BLaER1 (cell line): ENCODE results near the gene HTR4.

Experiments used
- H3K27ac ChIP-seq: shearing (Covaris generic); formaldehyde crosslinking; 2 replicates; pipeline ENCODE4 v1.8.1; 2022
- H3K27me3 ChIP-seq: shearing (Covaris generic); formaldehyde crosslinking; 2 replicates; pipeline ENCODE4 v1.8.1; 2022
- H3K36me3 ChIP-seq: shearing (Covaris generic); formaldehyde crosslinking; 2 replicates; pipeline ENCODE4 v1.8.1; 2022
- H3K4me1 ChIP-seq: shearing (Covaris generic); formaldehyde crosslinking; 2 replicates; pipeline ENCODE4 v1.8.1; 2022
- H3K4me2 ChIP-seq: shearing (Covaris generic); formaldehyde crosslinking; 2 replicates; pipeline ENCODE4 v1.8.1; 2022
- H3K4me3 ChIP-seq: shearing (Covaris generic); formaldehyde crosslinking; 2 replicates; pipeline ENCODE4 v1.8.1; 2022
- H3K9ac ChIP-seq: shearing (Covaris generic); formaldehyde crosslinking; 2 replicates; pipeline ENCODE4 v1.8.1; 2022
- H3K9me3 ChIP-seq: shearing (Covaris generic); formaldehyde crosslinking; 2 replicates; pipeline ENCODE4 v1.8.1; 2022
- H4K20me1 ChIP-seq: shearing (Covaris generic); formaldehyde crosslinking; 2 replicates; pipeline ENCODE4 v1.8.1; 2022
- Cebpa-rat ChIP-seq: shearing (Covaris generic); IDR thresholded peaks from 2 replicates; pipeline ENCODE4 v1.8.1; 2022

The HTR4 gene

DNA sequence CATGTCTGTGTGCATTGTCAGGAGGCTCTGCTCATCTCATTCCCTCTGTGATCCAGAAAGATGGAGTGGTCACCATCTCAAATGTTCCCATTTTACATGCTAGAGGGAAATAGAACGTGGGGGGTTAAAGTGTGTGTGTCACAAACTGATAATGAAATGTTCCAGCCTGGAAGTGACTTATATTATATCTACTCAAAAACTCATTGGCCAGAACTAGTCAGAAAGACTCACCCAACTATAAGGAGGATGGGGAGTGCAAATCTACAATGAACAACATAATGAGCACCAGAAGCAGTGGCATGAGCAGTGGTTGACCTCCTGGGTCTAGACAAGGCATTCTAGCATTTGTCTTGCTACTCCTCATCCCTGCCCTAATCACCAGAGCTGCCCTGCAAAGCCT, 81.0 kb downstream of the HTR4 start:
- no peak overlapping the region for H3K27ac ChIP-seq
- H4K20me1 ChIP-seq = no peaks in the 10 kb centered on the region

DNA sequence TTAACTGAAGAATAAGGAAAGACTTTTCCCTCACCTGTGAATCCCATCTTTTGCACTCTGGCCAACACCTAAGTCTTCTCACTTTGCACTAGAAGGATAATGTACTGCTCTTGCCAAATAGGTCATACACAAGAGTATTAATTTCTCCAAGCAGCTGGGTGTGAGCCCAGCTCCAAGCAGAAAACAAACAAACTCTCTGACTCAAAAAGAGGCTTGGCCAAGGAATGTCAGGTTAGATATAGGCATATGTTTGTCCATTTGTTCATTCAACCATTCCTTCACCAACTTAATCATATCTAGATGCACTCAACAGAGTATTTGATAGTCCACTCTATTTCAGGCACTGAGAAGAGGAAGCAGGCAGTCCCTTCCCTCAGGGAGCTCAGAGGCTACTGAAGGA, 84.4 kb downstream of the HTR4 start:
- Histone ChIP-seq H3K4me2 (no peak overlapping the region), H3K9me3 (no peaks in the 10 kb centered on the region), H3K36me3 (no peaks in the 10 kb centered on the region), H4K20me1 (no peaks in the 10 kb centered on the region), H3K4me1 (no peaks in the 10 kb centered on the region), H3K4me3 (no peak overlapping the region), H3K27me3 (no peaks in the 10 kb centered on the region), H3K9ac (no peak overlapping the region), H3K27ac (no peak overlapping the region)
- TF ChIP-seq Cebpa-rat = no peak

More for the DNA sequence above, 81.0 kb downstream of the HTR4 start:
- no peaks in the 10 kb centered on the region for H3K27me3 ChIP-seq
- H3K4me3 ChIP-seq = no peak overlapping the region
- H3K9ac ChIP-seq = no peak overlapping the region
- H3K36me3 ChIP-seq = no peaks in the 10 kb centered on the region
- no peak for TF ChIP-seq Cebpa-rat
- H3K9me3 ChIP-seq = no peaks in the 10 kb centered on the region
- no peaks in the 10 kb centered on the region for H3K4me1 ChIP-seq
- H3K4me2 ChIP-seq = no peak overlapping the region

DNA sequence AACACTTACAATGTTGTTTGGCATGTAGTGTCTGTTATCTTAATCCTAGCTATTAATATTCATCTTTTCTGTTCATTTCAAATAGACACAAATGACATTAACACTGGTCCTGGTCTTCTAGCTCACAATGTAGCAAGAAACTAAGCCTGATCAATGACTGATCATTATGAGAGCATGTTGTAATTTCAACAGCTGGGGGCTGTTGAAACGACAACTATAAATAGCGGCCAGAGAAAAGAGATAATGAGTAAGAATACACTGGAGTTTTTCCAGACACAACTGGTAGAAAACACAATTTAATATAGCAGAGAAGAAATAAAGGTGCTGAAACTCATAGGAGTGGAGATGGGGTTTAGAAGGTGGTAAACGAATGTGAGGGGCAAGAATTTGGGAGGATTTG, 89.2 kb downstream of the HTR4 start:
- no peaks in the 10 kb centered on the region for H3K9me3 ChIP-seq
- H3K27me3 ChIP-seq = no peaks in the 10 kb centered on the region
- H3K27ac ChIP-seq = no peak overlapping the region
- no peaks in the 10 kb centered on the region for H3K36me3 ChIP-seq
- no peaks in the 10 kb centered on the region for H3K4me1 ChIP-seq
- no peak overlapping the region for H3K4me3 ChIP-seq
- H3K9ac ChIP-seq = no peak overlapping the region
- no peak for TF ChIP-seq Cebpa-rat
- no peaks in the 10 kb centered on the region for H4K20me1 ChIP-seq
- H3K4me2 ChIP-seq = no peak overlapping the region

DNA sequence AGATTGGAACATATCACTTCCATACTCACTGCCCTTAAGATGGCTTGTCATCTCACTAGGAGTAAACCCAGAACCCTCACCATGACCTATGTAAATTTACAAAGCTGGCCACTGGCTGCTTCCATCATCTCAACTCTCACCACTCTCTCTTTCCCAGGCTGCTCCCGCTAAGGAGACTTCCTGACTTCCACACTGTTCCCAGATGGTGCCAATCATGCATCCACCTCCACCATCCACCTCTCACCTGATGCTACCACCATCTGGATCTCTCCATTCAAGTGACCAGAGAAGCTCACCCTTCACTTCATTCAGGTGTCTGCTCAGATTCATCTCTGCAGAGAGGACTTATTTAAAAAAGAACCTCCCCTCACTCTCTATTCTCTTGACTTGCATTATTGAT, 91.3 kb downstream of the HTR4 start:
- no peak overlapping the region for H3K4me2 ChIP-seq
- no peak for TF ChIP-seq Cebpa-rat
- no peaks in the 10 kb centered on the region for H3K9me3 ChIP-seq
- H3K27ac ChIP-seq = no peak overlapping the region
- H4K20me1 ChIP-seq = no peaks in the 10 kb centered on the region
- no peak overlapping the region for H3K4me3 ChIP-seq
- no peak overlapping the region for H3K9ac ChIP-seq
- H3K36me3 ChIP-seq = no peaks in the 10 kb centered on the region
- H3K27me3 ChIP-seq = no peaks in the 10 kb centered on the region
- H3K4me1 ChIP-seq = no peaks in the 10 kb centered on the region

DNA sequence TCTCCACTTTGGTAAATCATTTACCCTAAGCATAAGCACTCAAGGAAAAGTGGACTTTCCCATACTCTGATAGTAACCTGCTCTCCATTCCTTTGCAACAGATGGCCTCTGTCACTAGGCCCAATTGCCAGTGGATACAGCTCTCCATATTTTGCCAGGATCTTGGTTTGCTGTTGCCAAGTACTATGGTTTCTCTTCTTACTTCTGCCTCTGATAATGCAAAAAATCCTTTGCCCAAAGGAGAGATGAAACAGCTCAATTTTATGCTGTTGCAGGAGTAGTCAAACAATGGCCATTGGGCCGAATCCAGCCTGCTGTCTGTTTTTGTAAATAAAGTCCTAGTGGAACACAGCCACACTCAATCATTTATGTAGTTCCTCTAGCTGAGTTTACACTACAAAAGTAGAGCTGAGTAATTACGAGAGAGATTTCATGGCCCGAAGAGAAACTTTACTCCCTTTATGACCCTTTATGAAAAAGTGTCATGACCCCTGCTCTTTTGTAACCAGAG, 92.5 kb downstream of the HTR4 start:
- no peak overlapping the region for H3K9ac ChIP-seq
- H3K4me1 ChIP-seq = no peaks in the 10 kb centered on the region
- H3K9me3 ChIP-seq = no peaks in the 10 kb centered on the region
- no peaks in the 10 kb centered on the region for H3K36me3 ChIP-seq
- TF ChIP-seq Cebpa-rat = no peak
- H3K27ac ChIP-seq = no peak overlapping the region
- no peaks in the 10 kb centered on the region for H3K27me3 ChIP-seq
- no peaks in the 10 kb centered on the region for H4K20me1 ChIP-seq
- H3K4me3 ChIP-seq = no peak overlapping the region
- H3K4me2 ChIP-seq = no peak overlapping the region

DNA sequence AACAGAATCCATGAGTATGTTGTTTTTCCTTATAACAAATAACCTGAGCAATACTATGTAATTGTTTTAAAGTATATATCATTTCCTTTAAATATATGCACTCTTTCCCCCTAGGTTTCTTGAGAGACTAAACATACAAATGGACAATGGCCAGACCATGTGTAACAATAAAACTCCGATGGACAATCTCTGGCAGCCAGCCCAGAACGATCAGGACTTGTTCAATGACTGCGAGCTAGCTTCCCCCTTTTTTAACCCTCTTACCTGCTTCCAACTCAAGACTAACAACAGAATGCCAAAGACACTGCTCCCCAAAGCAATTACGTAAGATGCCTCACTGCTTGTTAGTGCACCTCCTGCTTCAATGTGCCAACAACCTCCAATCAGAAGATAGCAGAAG, 94.9 kb downstream of the HTR4 start:
- Histone ChIP-seq H3K27me3 (no peaks in the 10 kb centered on the region), H4K20me1 (no peaks in the 10 kb centered on the region), H3K36me3 (no peaks in the 10 kb centered on the region), H3K9me3 (no peaks in the 10 kb centered on the region), H3K4me3 (no peak overlapping the region), H3K4me2 (no peak overlapping the region), H3K4me1 (no peaks in the 10 kb centered on the region), H3K9ac (no peak overlapping the region), H3K27ac (no peak overlapping the region)
- TF ChIP-seq Cebpa-rat = no peak

DNA sequence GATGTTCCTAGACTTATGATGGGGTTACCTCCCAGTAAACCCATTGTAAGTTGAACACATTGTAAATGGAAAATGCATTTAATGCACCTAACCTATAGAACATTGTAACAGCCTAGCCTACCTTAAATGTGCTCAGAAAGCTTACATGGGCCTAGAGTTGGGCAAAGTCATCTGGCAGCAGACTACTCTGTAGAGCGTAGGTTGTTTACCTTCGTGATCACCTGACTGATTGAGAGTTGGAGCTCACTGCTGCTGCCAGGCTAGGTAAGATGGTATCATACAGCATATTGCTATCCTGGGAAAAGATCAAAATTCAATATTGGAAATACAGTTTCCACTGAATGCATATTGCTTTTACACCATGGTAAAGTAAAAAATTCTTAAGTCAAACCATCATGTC, 95.4 kb downstream of the HTR4 start:
- H3K9me3 ChIP-seq = no peaks in the 10 kb centered on the region
- no peak overlapping the region for H3K9ac ChIP-seq
- no peaks in the 10 kb centered on the region for H3K36me3 ChIP-seq
- H3K4me2 ChIP-seq = no peak overlapping the region
- no peak overlapping the region for H3K4me3 ChIP-seq
- no peak overlapping the region for H3K27ac ChIP-seq
- H4K20me1 ChIP-seq = no peaks in the 10 kb centered on the region
- TF ChIP-seq Cebpa-rat = no peak
- no peaks in the 10 kb centered on the region for H3K27me3 ChIP-seq
- no peaks in the 10 kb centered on the region for H3K4me1 ChIP-seq

DNA sequence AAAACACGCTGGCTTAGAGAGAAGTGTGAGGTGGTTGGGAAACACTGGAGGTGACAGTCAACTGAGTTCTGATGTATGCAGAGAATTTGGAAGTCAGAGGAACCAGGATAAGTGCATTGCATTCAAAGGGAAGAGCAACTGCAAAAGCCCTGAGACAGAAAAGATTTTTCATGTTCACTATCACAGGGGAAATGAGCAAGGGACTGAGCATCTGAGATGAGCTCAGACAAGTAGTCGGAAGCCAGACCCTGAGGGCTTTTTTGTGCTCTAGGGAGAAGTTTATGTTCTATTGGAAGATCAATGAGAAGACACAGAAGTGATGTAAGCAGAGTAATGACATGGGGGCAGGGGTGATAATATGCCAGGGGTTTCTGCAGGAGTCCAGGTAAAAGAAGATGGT, 97.5 kb downstream of the HTR4 start:
- no peak overlapping the region for H3K4me2 ChIP-seq
- no peaks in the 10 kb centered on the region for H3K36me3 ChIP-seq
- no peak overlapping the region for H3K9ac ChIP-seq
- H3K27ac ChIP-seq = no peak overlapping the region
- H3K9me3 ChIP-seq = no peaks in the 10 kb centered on the region
- H3K4me3 ChIP-seq = no peak overlapping the region
- no peaks in the 10 kb centered on the region for H4K20me1 ChIP-seq
- TF ChIP-seq Cebpa-rat = no peak
- H3K27me3 ChIP-seq = no peaks in the 10 kb centered on the region
- H3K4me1 ChIP-seq = no peaks in the 10 kb centered on the region

DNA sequence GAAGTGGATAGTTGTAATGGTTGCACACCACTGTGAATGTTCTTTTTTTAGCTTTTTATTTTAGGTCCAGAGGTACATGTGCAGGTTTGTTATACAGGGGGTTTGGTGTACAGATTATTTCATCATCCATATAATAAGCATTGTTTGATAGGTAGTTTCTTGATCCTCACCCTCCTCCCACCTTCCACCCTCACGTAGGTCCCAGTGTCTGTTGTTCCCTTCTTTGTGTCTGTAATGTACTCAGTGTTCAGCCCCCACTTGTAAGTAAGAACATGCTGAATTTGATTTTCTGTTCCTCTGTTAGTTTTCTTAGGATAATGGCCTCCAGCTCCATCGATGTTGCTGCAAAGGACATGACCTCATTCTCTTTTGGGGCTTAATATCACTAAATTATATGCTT, 99.7 kb downstream of the HTR4 start:
- Histone ChIP-seq H3K27ac (no peak overlapping the region), H3K9ac (no peak overlapping the region), H3K9me3 (no peaks in the 10 kb centered on the region), H4K20me1 (no peaks in the 10 kb centered on the region), H3K4me1 (no peaks in the 10 kb centered on the region), H3K4me2 (no peak overlapping the region), H3K27me3 (no peaks in the 10 kb centered on the region), H3K4me3 (no peak overlapping the region), H3K36me3 (no peaks in the 10 kb centered on the region)
- no peak for TF ChIP-seq Cebpa-rat

DNA sequence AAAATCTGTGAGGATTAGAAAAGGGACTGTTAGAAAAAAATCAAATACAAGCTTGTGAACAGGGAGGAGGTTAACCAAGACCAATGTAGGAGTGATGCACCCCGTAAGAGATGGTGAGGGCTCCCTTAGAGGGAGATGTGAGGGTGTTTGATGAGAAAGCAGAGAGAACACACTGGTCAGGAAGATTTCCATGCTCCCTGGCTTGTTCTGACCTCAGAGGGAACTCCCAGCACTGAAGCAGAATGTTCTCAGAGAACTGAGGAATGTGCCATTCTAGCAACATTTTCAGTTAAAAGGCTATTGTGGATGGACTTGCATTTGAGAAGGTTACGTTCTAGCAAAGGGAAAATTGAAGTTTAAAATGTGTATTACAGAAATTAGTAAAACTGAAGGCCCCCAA, 110.6 kb downstream of the HTR4 start:
- no peak overlapping the region for H3K27ac ChIP-seq
- TF ChIP-seq Cebpa-rat = no peak
- H3K27me3 ChIP-seq = no peaks in the 10 kb centered on the region

DNA sequence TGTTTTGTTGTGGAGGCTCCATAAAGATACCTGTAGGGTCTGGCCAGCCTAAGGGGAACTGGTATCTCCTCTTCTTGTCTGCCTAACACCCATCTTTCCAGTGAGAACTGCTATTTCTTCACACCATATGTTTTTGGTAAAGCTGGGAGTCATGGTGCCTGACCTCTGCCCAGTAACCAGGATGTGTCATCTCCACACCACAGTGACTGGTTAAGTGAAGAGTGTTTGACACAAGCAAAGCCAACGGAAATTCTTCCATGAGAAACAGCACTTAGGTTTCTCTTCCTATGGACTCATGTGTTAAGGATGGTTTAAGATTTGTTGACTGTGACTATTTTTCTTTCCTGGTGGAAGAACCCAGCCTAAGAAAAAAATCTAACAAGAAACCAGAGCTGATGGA, 111.5 kb downstream of the HTR4 start:
- no peak for TF ChIP-seq Cebpa-rat
- Histone ChIP-seq H3K4me2 (no peak overlapping the region), H3K27ac (no peak overlapping the region), H3K4me3 (no peak overlapping the region), H3K4me1 (no peaks in the 10 kb centered on the region), H3K9me3 (peaks cover 5% of the 10 kb centered on the region; the same call in 1 of the 2 replicates), H3K36me3 (no peaks in the 10 kb centered on the region), H3K27me3 (no peaks in the 10 kb centered on the region), H3K9ac (no peak overlapping the region), H4K20me1 (no peaks in the 10 kb centered on the region)

More for the DNA sequence above, 110.6 kb downstream of the HTR4 start:
- no peaks in the 10 kb centered on the region for H3K4me1 ChIP-seq
- no peaks in the 10 kb centered on the region for H3K36me3 ChIP-seq
- H3K4me2 ChIP-seq = no peak overlapping the region
- no peak overlapping the region for H3K9ac ChIP-seq
- no peak overlapping the region for H3K4me3 ChIP-seq
- no peaks in the 10 kb centered on the region for H4K20me1 ChIP-seq
- peaks cover 5% of the 10 kb centered on the region; the same call in 1 of the 2 replicates for H3K9me3 ChIP-seq
